Measurements from ENCODE around the gene NAPA.

DNA sequence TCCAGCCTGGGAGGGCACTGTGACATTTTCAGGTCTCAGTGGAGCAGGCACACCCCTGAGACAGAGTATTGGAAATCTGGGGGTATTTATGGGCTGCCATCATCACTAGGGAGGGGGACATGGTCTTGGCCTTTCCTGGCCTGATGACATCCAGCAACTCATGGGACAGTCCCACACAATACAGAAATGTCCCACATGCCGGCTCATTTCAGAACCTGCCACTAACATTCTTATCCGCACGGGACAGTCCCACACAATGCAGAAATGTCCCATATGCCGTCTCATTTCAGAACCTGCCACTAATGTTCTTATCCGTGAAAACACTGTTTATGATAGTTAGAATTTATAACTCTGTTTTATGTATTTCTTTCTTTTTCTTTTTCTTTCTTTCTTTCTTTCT lies 53.0 kb downstream of the NAPA start:
- TF ChIP-seq, protein P1, sequence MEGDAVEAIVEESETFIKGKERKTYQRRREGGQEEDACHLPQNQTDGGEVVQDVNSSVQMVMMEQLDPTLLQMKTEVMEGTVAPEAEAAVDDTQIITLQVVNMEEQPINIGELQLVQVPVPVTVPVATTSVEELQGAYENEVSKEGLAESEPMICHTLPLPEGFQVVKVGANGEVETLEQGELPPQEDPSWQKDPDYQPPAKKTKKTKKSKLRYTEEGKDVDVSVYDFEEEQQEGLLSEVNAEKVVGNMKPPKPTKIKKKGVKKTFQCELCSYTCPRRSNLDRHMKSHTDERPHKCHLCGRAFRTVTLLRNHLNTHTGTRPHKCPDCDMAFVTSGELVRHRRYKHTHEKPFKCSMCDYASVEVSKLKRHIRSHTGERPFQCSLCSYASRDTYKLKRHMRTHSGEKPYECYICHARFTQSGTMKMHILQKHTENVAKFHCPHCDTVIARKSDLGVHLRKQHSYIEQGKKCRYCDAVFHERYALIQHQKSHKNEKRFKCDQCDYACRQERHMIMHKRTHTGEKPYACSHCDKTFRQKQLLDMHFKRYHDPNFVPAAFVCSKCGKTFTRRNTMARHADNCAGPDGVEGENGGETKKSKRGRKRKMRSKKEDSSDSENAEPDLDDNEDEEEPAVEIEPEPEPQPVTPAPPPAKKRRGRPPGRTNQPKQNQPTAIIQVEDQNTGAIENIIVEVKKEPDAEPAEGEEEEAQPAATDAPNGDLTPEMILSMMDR (IDR thresholded peaks at IDR 0.05; ENCODE audit: poor library complexity, severe bottlenecking), result no peak
- TF ChIP-seq POLR2AphosphoS5 (IDR thresholded peaks at IDR 0.05), result no peak
- no peak for TF ChIP-seq REST (IDR thresholded peaks at IDR 0.05; ENCODE audit: borderline replicate concordance)
- TF ChIP-seq RAD21 (conservative IDR thresholded peaks at IDR 0.05), result no peak
- no peak for TF ChIP-seq EZH2 (IDR thresholded peaks at IDR 0.05; ENCODE audit: borderline replicate concordance, insufficient read depth, low read length, poor library complexity, severe bottlenecking)
- TF ChIP-seq EP300 (conservative IDR thresholded peaks at IDR 0.05; ENCODE audit: poor library complexity, severe bottlenecking), result no peak
- no peak for TF ChIP-seq TAF1 (IDR thresholded peaks at IDR 0.05; ENCODE audit: low read depth)
- no peak for TF ChIP-seq MXI1 (conservative IDR thresholded peaks at IDR 0.05; ENCODE audit: poor library complexity, severe bottlenecking)
- no peak for TF ChIP-seq SMC3 (conservative IDR thresholded peaks at IDR 0.05; ENCODE audit: poor library complexity)
